Measurements from ENCODE around the gene SYNPR.

Gene SYNPR

DNA sequence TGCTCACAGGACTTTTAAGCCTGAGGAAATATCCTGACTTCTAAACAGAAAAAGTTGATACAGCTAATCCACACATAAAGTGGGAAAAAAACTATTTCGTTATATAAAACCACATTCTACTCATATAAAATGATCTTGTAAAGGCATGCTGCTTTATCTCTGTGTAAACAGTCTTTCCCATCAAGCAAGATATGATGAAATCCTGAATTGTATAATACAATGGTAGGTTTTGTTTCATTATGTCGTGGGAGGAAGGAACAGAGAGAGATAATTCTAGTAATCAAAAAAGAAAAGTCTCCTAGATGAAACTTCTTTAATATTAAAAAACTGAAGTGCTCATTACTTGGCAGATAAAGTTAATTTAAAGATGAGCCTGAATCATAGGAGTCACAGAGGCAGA lies 281.8 kb downstream of the SYNPR start:
- no peak for FAIRE-seq

DNA sequence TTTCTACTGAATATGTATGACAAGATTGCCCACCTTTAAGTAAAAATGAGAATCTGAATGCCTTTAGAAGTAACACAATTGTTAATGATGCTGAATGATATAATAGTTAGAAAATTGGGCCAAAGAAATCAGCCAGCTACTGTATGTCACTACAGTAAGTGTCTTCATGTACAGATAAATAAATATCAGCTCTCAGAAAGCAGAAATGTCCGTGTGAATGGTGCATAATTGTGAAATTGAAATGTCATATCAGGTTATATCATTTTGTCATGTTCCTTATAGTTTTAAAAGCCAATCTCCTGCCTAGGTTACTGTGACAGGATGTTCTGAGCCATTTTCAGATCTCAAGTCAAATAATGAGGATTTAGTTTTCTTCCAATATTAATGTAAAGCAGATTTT lies 283.8 kb downstream of the SYNPR start:
- FAIRE-seq, result no peak

DNA sequence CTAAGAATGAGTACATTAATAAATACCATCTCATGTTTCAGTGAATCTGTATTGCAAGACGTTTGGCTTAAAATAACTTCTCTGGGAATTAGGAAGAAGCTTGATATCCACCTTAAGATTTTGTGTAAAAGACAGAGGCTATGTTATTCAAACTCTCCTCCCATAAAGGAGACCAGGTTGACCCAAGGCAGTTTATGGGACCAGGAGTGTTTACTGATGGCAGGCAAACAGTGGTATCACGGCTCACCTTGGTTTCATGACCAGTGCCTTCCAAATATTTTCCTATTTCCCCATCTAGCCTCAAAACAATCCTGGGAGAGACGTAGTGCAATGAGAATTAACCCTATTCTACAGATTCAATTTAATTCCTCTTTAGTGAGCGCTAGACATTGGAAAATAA lies 284.2 kb downstream of the SYNPR start:
- no peak for FAIRE-seq

DNA sequence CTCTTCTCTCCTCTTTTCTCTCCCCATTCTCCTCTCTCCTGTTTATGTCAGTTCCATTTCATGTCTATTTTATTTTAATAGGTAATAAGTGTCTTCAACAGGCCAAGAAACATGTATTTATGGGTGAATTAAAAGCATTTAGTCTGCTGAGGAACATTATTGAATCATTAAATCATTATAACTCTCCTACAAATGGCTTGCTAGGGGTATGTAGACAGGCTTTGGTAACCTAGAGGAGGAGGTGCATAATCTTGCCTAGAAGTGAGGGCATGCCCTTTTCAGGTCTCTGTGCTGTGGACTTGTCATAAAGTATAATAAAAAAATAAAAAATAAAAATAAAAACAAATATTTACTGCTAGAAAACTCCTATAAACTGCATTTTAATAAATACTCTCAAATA lies 285.5 kb downstream of the SYNPR start:
- FAIRE-seq, result no peak

DNA sequence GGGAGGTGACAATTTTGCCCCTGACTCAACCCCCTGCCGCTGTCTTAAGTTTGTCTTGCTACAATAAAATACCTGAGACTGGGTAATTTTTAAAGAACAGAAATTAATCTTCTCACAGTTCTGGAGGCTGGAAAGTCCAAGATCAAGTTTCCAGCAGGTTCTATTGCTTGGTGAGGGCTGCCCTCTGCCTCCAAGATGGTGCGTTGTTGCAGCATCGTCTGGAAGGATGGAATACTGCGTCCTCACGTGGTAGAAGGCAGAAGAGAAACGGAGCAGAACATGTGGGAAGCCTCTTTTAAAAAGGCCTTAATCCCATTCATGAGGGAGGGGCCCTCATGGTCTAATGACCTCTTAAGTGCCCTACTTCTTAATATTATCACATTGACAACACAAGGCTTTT lies 287.1 kb downstream of the SYNPR start:
- no peak for FAIRE-seq

DNA sequence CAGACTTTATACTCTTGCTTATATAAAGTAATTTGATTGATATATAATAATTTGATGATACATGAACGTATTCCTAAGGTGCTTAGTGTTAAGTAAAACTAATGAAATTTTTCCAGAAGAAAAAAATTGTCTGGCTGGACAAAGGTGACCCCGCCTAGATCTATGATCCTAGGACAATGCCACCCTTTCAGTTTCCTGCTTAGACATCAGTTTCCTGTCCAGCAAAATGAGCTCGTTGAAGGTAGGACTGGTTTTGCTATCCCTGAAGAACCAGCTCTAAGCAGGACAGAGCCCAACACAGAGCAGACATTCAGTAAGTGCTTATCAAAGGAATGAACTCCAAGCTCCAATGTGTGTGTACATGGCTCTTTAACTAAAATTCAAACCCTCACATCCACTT lies 293.6 kb downstream of the SYNPR start:
- FAIRE-seq, result no peak

DNA sequence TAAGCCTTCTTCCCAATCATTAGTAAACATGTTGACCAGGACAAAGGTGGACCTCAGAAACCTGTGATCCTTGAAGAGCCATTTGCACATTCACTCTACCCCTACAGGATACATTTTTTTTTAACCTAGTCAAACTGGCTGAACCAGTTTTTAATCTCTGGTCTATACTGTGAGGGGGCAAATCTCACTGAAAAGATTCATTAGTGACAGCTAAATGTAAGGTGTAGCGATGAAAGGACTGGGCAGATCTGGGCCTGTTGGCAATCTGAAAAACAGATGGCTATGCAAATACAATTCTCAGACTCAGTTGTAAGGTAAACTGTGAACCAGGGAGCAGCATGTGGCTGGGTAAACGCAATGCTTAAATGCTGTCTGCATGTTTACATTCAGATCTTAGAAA lies 298.7 kb downstream of the SYNPR start:
- no peak for FAIRE-seq

DNA sequence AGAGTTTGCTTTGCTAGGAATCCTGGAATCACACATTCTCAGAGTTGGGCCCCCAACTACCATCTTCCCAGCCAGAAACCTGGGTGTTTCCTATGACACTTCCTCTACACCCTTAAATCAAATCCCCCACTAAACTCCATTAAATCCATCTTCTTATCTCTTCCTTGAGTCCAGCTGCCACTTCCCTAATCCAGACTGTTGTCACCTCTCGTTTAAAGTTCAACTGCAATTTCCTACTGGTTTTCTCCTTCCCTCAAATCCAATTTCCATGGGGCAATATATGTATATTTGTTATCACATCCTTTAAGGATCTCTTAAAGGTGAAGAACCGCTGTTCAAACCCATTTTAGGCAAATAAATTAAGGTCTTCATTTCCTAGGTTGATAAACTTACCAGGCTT lies 300.8 kb downstream of the SYNPR start:
- FAIRE-seq, result no peak

DNA sequence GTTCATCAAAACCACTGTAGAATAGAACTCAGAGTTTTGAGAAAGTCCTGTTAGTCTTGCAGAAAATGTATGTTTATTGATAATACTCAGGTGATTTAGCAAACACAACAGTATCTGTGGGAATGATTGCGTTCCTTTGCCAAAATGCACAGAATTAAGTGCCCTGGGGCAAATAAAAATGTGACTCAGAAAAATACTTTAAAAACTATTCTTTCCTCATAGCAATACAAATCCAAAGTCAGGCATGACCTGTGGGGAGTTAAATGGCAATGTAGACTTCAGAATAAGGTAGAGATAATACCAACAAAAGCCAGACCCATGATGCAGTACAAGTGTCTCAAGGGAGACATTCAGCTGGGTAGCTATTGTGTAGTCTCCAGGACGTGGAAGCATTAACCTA lies 302.0 kb downstream of the SYNPR start:
- FAIRE-seq, result no peak

DNA sequence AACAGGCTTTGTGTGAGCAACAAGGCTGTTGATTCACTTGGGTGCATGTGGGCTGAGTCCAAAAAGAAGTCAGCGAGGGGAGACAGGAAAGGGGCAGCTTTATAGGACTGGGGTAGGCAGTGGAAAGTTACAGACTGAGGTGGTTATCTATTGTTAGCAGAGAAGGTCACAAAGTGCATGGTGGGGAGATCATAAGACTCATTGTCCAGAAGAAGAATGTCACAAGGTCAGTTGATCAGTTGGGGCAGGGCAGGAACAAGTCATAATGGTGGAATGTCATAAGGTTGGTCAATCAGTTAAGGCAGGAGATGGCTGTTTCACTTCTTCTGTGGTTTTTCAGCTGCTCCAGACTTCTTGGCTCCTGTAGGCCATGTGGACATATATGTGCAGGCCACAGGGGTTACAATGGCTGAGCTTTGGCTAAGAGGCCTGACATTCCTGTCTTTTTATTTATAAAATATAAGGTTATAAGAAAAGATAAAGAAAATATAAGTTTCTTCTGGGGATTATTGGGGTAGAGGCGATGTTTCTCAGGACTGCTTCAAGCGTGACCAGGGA lies 304.9 kb downstream of the SYNPR start:
- FAIRE-seq, result no peak

DNA sequence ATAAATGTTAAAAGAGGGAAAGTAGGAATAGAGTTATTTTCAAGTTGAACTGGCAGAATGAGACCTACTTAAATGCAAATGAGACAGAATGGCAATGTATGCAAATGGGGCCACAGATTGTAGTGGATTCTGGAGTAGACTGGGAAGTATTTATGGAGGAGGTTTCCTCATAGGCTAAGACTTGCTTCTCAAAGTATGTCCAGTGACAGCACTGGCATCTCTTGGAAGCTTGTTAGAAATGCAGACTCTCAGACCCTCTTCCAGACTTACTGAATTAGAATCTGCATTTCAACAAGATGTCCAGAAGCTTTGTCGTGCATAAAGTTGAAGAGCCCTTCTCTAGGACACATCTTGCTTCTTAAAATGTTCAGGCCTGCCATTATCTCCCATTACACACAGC lies 306.6 kb downstream of the SYNPR start:
- FAIRE-seq, result no peak

DNA sequence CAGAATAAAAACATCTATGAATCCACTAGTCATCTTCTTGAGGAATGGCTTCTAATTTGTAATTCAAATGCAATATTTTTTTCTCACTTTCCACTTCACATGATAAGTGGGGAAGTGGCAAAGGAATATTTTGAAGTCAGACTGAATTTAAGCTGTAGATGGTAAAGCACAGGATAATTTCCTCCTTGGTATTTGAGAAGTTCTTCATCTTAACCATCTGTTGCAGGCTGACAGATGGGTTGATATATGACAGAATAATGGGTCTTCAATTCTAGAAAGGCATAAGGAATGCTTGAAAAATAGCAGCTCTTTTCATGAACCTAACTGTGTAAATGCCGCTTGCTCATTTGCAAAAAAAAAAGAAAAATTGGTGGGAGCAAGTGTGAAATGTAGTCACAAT lies 307.8 kb downstream of the SYNPR start:
- no peak for FAIRE-seq

DNA sequence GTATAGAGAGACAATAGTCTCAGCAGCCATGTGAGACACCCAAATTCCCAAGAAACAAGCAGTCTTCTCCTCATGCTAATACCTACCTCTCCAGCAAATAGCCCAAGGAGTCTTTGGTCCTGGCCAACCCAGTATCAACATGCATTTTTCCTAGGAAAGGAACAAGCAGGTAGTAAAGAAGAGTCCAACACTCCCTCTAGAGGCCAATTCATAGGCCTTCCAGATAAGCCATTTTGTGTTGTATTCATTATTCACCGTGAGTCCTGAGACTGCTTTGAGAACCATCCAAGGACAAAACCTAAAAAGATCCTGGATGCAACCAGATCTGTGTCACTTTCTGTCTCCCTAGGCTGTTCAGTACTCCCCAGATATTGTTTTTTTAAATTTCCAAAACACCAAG lies 310.8 kb downstream of the SYNPR start:
- no peak for FAIRE-seq

DNA sequence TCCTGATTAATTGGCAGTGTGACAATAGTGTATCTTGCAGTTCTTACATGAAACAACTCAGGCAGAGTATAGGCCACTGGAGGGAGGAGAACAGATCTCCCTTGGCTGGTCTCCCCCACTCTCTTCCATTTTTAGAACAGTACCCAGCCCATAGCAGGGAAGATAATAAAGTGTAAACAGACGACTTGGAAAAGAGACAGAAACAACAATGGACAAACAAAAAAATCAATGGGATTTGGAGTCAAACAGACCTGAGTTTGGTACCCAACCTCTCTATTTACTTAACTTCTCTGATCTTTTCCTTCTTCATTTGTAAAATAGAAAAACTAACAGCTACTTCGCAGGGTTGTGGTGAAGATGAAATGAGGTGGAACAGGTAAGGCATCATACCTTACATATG lies 315.7 kb downstream of the SYNPR start:
- FAIRE-seq, result no peak

DNA sequence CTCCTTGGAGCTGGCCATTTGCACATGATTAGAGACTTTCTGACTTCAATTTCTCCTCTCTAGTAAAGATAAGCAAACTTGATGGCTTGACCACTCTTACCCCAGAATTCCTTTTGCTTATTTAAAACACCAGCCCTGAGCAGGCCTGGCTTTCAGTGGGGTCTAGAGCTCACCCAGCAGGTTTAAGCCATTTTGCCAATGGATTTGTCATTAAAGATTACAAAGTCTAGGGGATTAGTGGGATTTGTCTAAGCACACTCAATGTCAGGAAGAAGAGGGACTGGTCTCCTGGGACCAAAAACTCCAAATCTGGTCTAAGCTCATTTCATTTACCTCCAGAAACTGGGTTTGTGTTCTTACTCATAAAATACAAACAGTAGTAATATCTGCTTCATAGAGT lies 317.1 kb downstream of the SYNPR start:
- FAIRE-seq, result no peak

DNA sequence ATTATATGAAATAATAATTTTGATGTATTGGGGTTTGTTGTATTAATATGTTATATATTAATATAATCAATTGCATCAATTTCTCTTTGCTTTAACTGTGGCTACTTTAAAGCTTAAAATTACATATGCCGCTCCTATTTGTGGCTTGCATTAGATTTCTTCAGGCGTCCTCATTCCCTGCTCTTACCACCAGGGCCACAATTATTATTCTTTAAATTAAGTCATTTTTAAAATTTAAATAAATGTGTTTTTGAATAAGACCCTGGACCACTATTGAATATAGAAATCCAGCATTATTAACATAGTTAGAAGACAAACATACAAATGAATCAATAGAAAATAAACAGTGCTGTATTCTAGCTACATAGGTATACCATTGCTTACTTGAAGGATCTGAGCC lies 318.9 kb downstream of the SYNPR start:
- FAIRE-seq, result no peak

DNA sequence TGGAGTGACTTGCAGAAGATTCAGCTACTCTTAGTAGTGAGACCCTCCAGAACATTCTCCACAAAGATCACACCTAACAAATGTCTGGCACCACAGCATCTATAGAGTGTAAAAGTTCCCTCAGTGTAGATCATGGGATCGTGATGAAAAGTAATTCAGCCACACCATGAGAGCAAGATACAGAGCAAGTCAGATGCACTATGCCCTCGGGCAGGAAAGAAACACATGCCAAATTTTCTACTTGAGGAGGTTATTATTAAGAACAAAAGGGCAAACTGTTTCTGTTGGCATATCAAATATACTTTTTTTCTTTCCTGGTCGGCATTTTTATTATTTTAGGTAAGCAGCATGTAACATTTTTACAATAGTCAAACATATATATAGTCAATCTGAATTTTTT lies 329.6 kb downstream of the SYNPR start:
- no peak for FAIRE-seq

DNA sequence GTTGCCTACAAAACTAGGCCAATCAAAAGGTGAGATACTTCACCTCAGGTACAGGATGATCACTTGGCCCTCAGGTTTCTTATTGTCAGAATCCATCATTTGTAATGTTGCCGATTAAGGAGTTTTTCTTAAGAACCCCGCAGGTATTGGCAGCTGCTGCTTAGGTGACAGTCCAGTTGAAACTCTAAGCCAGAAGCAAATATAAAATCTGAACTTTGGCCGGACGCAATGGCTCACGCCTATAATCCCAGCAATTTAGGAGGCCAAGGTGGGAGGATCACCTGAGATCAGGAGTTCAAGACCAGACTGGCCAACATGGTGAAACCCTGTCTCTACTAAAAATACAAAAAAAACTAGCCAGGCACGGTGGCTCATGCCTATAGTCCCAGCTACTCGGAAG lies 331.3 kb downstream of the SYNPR start:
- FAIRE-seq, result no peak

DNA sequence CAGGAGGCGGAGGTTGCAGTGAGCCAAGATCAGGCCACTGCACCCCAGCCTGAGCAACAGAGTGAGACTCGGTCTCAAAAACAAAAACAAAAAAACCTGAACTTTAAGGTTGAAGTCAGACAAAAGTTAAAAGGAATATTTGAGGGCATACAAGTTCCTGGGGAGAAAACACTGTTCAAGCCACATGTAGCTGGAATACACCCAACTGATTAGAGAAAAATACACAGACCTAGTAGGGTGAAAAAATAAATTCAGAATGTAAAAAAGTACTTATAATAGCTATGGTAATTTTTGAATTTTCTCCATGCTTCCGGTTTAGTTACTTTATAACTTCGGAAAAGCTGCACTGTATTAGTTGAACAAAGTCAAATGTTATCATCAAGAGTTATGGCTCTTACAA lies 331.7 kb downstream of the SYNPR start:
- FAIRE-seq, result no peak

DNA sequence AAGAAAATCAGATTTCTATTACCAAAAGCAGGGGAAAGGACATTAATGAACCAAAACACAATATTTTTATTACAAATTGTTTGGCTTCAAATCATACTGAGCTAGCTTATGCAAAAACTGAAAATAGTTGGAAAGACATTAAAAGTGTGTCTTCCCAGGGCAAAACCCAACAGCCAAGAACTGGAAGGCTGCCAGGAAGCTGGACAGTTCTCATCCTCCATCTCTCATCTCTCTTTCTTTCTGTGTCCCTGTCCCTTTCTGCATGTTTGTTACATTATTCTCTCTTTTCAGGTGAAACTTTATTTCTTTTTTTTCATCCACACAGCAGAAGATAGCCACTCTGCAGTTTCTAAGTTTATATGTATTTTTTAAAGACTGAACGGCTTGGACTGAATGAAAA lies 333.3 kb downstream of the SYNPR start:
- FAIRE-seq, result no peak

DNA sequence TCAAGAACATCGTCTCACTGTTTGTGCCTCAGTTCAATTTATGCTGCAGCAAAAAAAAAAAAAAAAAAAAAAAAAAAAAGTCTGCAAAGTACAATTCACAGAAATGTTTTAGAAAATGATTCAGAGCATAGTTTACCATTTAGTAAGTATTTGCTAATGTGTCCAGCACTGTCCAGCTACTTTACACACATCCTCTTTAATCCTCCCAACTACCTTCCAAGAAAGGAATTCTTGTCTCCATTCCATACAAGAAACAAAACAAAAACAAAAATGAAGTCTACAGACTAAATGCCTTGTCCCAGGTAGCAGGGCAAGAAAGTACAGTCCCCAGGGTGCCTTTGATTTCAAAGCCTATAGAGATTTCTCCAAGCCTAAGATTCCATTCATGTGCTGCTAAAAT lies 335.5 kb downstream of the SYNPR start:
- FAIRE-seq, result no peak

DNA sequence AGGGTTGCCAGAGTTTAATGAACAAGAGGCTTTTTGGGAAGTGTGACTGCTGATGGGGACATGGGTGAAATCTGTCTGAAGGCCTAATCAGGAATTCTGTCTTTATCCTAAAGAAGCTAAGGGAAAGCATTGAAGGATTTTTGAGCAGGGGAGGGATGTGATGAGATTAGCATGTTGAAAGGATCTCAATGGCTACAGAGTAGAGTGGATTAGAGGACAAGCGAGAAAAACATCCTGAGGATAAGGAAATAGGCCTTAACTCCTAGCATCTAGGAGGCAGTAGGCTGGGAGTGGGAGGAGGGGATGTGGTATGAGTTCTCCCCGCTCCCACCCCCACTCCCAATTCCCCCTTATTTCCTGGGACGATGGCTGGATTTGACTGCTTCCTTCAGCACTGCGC lies 339.3 kb downstream of the SYNPR start:
- no peak for FAIRE-seq

DNA sequence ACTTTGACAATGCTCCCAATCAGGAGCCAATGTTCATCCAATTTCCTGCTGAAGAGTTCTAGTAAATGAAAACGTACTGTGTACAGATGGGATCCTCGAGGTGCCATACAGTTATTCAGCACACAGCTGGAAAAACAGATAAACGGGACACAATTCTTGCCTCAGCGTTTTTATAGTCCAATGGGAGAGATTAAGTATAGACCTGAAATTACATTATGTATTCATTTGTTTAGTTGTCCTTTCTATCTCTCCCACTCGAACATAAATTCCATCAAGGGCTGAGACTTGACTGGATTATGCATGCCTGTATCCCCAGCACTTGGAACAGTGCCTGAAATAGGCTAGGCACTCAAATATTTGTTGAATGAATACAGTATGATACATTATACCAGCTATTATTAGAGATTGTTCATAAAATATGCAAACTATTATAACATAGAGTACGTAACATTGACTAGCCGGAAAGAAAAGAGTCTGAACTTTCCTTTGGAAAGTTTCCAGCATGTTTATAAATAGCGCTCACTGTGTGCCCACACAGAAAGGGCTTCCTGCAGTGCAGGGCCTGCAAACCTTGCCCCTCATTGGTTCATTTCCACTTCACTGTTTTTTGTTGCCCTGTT lies 346.9 kb downstream of the SYNPR start:
- no peak for FAIRE-seq

DNA sequence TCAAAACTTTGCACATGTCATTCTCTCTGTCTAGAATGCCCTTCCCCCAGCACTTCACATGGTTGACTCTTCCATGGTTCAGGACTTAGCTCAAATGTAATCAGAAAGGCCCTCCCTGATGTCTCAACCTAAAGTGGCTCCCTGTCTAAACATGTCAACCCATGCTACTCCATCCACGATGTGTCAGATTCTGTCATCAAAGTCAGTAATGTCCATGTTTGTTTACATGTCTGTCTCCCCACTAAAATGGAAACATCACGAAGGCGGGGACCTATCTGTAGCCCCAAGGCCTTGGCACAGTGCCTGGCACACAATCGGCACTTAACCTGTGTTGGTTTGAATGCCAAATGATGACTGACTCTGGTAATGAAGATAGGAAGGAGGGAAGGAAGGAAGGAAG lies 353.6 kb downstream of the SYNPR start:
- no peak for FAIRE-seq

DNA sequence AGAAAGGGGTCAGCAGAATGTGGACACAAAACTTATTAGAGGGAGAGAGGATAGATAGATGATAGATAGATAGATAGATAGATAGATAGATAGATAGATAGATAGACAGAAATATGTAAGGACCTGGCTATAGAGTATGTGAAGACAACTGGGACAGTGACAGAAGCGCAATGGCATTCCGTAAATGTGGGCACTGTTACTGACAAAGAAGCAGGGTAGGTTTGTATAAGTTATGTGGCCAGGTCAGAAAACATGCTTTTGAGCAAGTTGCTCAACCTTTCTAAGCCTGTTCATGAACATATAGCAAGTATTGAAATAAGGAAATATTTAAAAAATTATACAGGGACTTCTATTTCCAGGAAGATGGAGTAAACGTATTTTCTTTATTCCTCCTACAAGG lies 357.1 kb downstream of the SYNPR start:
- FAIRE-seq, result no peak

DNA sequence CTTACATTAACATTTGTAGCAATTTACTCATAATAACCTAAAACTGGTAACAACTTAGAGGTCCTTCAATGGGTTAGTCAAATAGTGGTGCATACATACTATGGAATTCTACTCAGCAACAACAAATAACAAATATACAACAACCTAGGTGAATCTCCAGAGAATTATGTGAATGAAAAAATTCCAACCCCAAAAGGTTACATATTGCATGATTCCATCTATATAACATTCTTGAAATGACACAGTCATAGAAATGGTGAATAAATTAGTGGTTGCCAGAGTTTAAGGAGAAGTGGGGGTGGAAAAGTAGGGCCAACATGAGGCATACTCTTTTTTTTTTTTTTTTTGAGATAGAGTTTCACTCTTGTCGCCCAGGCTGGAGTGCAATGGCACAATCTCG lies 361.7 kb downstream of the SYNPR start:
- no peak for FAIRE-seq

All from G401.6 (cell line).